T-helper 2 cell (primary cell): ENCODE results near the gene MGLL.
A peak's percentile ranks its signal among the peaks of the same experiment; 100 is the strongest.

Experiments
- DNase-seq, 5 experiments: peaks; one replicate each; pipeline versions ENCODE4 v3.0.0 to v3.0.0-alpha.2; 2012 to 2022

MGLL gene

GRCh38 chr3:127809611-127810010 is 12.7 kb downstream of the MGLL start:
- DNase-seq: no peak

- DNase-seq: no peak
Observed at GRCh38 chr3:127809211-127809610, 13.1 kb downstream of the MGLL start.

- DNase-seq: no peak
Observed at GRCh38 chr3:127808197-127808596, 14.1 kb downstream of the MGLL start.

- DNase-seq: no peak
Observed at GRCh38 chr3:127805026-127805753, 17.1 kb downstream of the MGLL start.

- DNase-seq: no peak
Observed at GRCh38 chr3:127804141-127804540, 18.2 kb downstream of the MGLL start.

- DNase-seq: no peak
Observed at GRCh38 chr3:127803619-127804018, 18.7 kb downstream of the MGLL start.

GRCh38 chr3:127802606-127803005 is 19.7 kb downstream of the MGLL start:
- DNase-seq: no peak

GRCh38 chr3:127801731-127802313 is 20.5 kb downstream of the MGLL start:
- peak in 1 of 5 experiments; percentile 14 for DNase-seq

- peak in 1 of 5 experiments; percentile 82 for DNase-seq
Observed at GRCh38 chr3:127800508-127800907, 21.8 kb downstream of the MGLL start.

- no peak for DNase-seq
Observed at GRCh38 chr3:127799476-127800222, 22.7 kb downstream of the MGLL start.

GRCh38 chr3:127798716-127799115 is 23.6 kb downstream of the MGLL start:
- no peak for DNase-seq

GRCh38 chr3:127796831-127797150 is 25.5 kb downstream of the MGLL start:
- no peak for DNase-seq

- no peak for DNase-seq
Observed at GRCh38 chr3:127796045-127796830, 26.1 kb downstream of the MGLL start.

- no peak for DNase-seq
Observed at GRCh38 chr3:127794972-127795371, 27.3 kb downstream of the MGLL start.

GRCh38 chr3:127794402-127794801 is 27.9 kb downstream of the MGLL start:
- DNase-seq: no peak

GRCh38 chr3:127792541-127793292 is 29.6 kb downstream of the MGLL start:
- no peak for DNase-seq

- DNase-seq: peak in 1 of 5 experiments; percentile 27
Observed at GRCh38 chr3:127791221-127791913, 30.9 kb downstream of the MGLL start.

- DNase-seq: no peak
Observed at GRCh38 chr3:127790882-127791183, 31.5 kb downstream of the MGLL start.

- DNase-seq: no peak
Observed at GRCh38 chr3:127789990-127790881, 32.1 kb downstream of the MGLL start.

- DNase-seq: no peak
Observed at GRCh38 chr3:127789051-127789450, 33.3 kb downstream of the MGLL start.

GRCh38 chr3:127788451-127788909 is 33.8 kb downstream of the MGLL start:
- DNase-seq: no peak
